CD14-positive monocyte (primary cell): ENCODE measurements around the gene TRIM56. TPM values are rescaled to one million over a fixed set of nuclear protein-coding genes. Genes with fewer than 3 reads are reported as not detected.
A peak's percentile ranks its signal among the peaks of the same experiment; 100 is the strongest.

Source experiments
- DNase-seq, 3 donors: peaks; one replicate each; pipeline ENCODE4 v3.0.0-alpha.2; 2011 to 2022
- H2AFZ ChIP-seq: 2 replicates; pipeline ENCODE4 v1.6.0; 2012; ENCODE audit warnings: mild to moderate bottlenecking, low read depth, low read length, inconsistent platforms; ENCODE audit not compliant: insufficient read depth, poor library complexity, severe bottlenecking
- H3K27ac ChIP-seq, 2 donors: 1 replicate in 1 of 2; 2 replicates in 1 of 2; pipeline ENCODE4 v1.5.1; 2012 to 2013; ENCODE audit warnings: low read length in 2 of 2, control low read depth in 1 of 2, inconsistent platforms in 1 of 2, low read depth in 1 of 2, mild to moderate bottlenecking in 1 of 2
- H3K27me3 ChIP-seq, 2 donors: one replicate each; pipeline versions ENCODE4 v1.6.0 to v1.6.1; 2011 to 2013; ENCODE audit warnings: low read length in 2 of 2; ENCODE audit not compliant: control insufficient read depth in 2 of 2, insufficient read depth in 2 of 2
- H3K36me3 ChIP-seq, 2 donors: replicated peaks in 1 of 2; 1 replicate in 1 of 2; 2 replicates in 1 of 2; pipeline versions ENCODE4 v1.5.1 to v1.6.1; 2012 to 2013; ENCODE audit warnings: low read length in 2 of 2, control low read depth in 1 of 2, inconsistent platforms in 1 of 2, mild to moderate bottlenecking in 1 of 2; ENCODE audit not compliant: insufficient read depth in 2 of 2, control insufficient read depth in 1 of 2
- H3K4me1 ChIP-seq, 2 donors: 1 replicate in 1 of 2; 2 replicates in 1 of 2; pipeline versions ENCODE4 v1.5.1 to v1.6.1; 2012 to 2013; ENCODE audit warnings: low read length in 2 of 2, control low read depth in 1 of 2, inconsistent platforms in 1 of 2, mild to moderate bottlenecking in 1 of 2, moderate library complexity in 1 of 2; ENCODE audit not compliant: insufficient read depth in 2 of 2, control insufficient read depth in 1 of 2
- H3K4me2 ChIP-seq: replicated peaks from 2 replicates; pipeline ENCODE3; 2012; ENCODE audit warnings: low read length, moderate library complexity, mild to moderate bottlenecking; ENCODE audit not compliant: poor library complexity, severe bottlenecking; ENCODE audit errors: extremely low read depth
- H3K4me3 ChIP-seq, 3 experiments: fragments of 200-600 bp in 1 of 3; sonication (generic) in 1 of 3; replicated peaks in 1 of 3; 1 replicate in 2 of 3; 2 replicates in 1 of 3; pipeline ENCODE4 v1.5.1; 2011 to 2013; ENCODE audit warnings: low read length in 3 of 3, mild to moderate bottlenecking in 3 of 3, control low read depth in 2 of 3, low read depth in 2 of 3, inconsistent platforms in 1 of 3, moderate library complexity in 1 of 3
- H3K79me2 ChIP-seq: 2 replicates; pipeline ENCODE4 v1.6.0; 2012; ENCODE audit warnings: mild to moderate bottlenecking, control low read depth, inconsistent platforms, low read length, moderate library complexity; ENCODE audit not compliant: insufficient read depth
- H3K9ac ChIP-seq: 2 replicates; pipeline ENCODE4 v1.6.0; 2017; ENCODE audit warnings: low read length, mild to moderate bottlenecking; ENCODE audit not compliant: insufficient read depth, poor library complexity, severe bottlenecking
- H3K9me3 ChIP-seq, 2 donors: replicated peaks in 1 of 2; 1 replicate in 1 of 2; 2 replicates in 1 of 2; pipeline versions ENCODE4 v1.5.1 to v1.6.1; 2012 to 2013; ENCODE audit warnings: low read length in 2 of 2, control low read depth in 1 of 2; ENCODE audit not compliant: control insufficient read depth in 1 of 2, insufficient read depth in 1 of 2
- H4K20me1 ChIP-seq: 2 replicates; pipeline ENCODE4 v1.6.0; 2012; ENCODE audit warnings: mild to moderate bottlenecking, low read length, control low read depth, moderate library complexity; ENCODE audit not compliant: insufficient read depth
- H3K27ac Mint-ChIP-seq, 7 donors: one replicate each; pipeline ENCODE4 v1.8.0; 2020; ENCODE audit warnings: mild to moderate bottlenecking in 7 of 7, mixed read lengths in 7 of 7, moderate library complexity in 6 of 7, inconsistent platforms in 2 of 7
- H3K27me3 Mint-ChIP-seq, 3 donors: one replicate each; pipeline ENCODE4 v1.8.0; 2021 to 2022; ENCODE audit warnings: low read depth in 3 of 3, mild to moderate bottlenecking in 3 of 3, mixed read lengths in 3 of 3, moderate library complexity in 3 of 3, inconsistent platforms in 1 of 3
- H3K36me3 Mint-ChIP-seq, 2 donors: one replicate each; pipeline ENCODE4 v1.8.0; 2020; ENCODE audit warnings: mixed read lengths in 2 of 2, inconsistent platforms in 1 of 2, mild to moderate bottlenecking in 1 of 2
- H3K4me1 Mint-ChIP-seq: one replicate; pipeline ENCODE4 v1.8.0; 2020; ENCODE audit warnings: mild to moderate bottlenecking, mixed read lengths
- H3K4me3 Mint-ChIP-seq, 2 donors: one replicate each; pipeline ENCODE4 v1.8.0; 2020; ENCODE audit warnings: mild to moderate bottlenecking in 2 of 2, mixed read lengths in 2 of 2, moderate library complexity in 1 of 2
- H3K9me3 Mint-ChIP-seq, 7 donors: one replicate each; pipeline ENCODE4 v1.8.0; 2020 to 2022; ENCODE audit warnings: mixed read lengths in 7 of 7, mild to moderate bottlenecking in 6 of 7, moderate library complexity in 6 of 7, inconsistent platforms in 2 of 7
- CTCF ChIP-seq: fragments of 200-600 bp; IDR thresholded peaks from one replicate; pipeline ENCODE4 v1.8.0; 2022; ENCODE audit warnings: antibody characterized with exemption, mild to moderate bottlenecking
- WGBS: methylation state at CpG from one replicate; pipeline ENCODE4 v1.1.5; 2013; ENCODE audit warnings: missing lambda C conversion rate; ENCODE audit not compliant: insufficient coverage; 5-methylcytosine and 5-hydroxymethylcytosine counted together
- intact Hi-C, 2 donors: fragments of 100-400 bp; cut with micrococcal nuclease; formaldehyde crosslinking; loops; one replicate each; pipeline versions ENCODE4 v1.15.0 to v1.15.1; 2023
- polyA plus RNA-seq, 3 donors: library from polyadenylated mRNA; depleted of rRNA in 1 of 3; unstranded in 2 of 3; stranded (reverse) in 1 of 3; fragments of 300-500 nt in 2 of 3; fragments of >200 nt in 1 of 3; fragmentation: Illumina TruSeq in 2 of 3; gene quantifications; 1 replicate in 2 of 3; 2 replicates in 1 of 3; pipeline ENCODE4 v1.2.3, GENCODE V29; 2012 to 2021

The TRIM56 gene
- polyA plus RNA-seq, 3 donors = 0.66 to 9.4 (median 1.2) TPM

DNA sequence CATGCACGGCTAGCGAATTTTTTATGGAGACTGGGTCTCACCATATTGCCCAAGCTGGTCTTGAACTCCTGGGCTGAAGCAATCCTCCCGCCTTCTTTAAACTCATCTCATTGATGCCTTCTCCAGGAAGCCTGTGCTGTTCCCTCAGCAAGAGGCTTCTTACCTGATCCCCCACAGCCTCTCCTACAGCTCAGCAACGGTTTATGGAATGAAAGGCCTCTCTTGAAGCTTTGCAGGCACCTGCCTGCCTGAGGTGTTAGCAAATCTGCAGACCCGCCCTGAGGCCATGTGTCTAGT, 468 bp upstream of the TRIM56 start:
- Histone ChIP-seq H3K9ac (peak overlapping the region; percentile 97), H3K4me3 (peak overlapping the region; percentile 80 to 98 (median 91)), H3K9me3 (no peaks in the 10 kb centered on the region), H4K20me1 (peaks cover 33% of the 10 kb centered on the region), H3K27me3 (no peaks in the 10 kb centered on the region), H3K4me1 (peaks cover 13 to 21% of the 10 kb centered on the region in 2 donors), H3K79me2 (peaks cover 47% of the 10 kb centered on the region), H3K36me3 (peaks cover 24 to 33% of the 10 kb centered on the region in 2 donors), H2AFZ (peak overlapping the region; percentile 86), H3K4me2 (peak overlapping the region; percentile 84), H3K27ac (peak overlapping the region; percentile 82 to 98)
- intact Hi-C loops = loop anchor here in 1 of 2 donors (10.0 kb wide), 1 partner anchor 170 kb away; no protein-coding TSS in a partner anchor
- Mint-ChIP-seq H3K9me3 (peaks cover 0 to 4% (median 2%) of the 10 kb centered on the region in 7 donors), H3K27ac (peak overlapping the region; percentile 95 to 99 (median 98)), H3K36me3 (peaks cover 26 to 29% of the 10 kb centered on the region in 2 donors), H3K4me1 (peaks cover 27% of the 10 kb centered on the region), H3K27me3 (peaks cover 0 to 4% (median 0%) of the 10 kb centered on the region in 3 donors), H3K4me3 (peak overlapping the region; percentile 92 to 94)
- TF ChIP-seq CTCF = no peak
- 5% methylated on average over 2 of the region's 5 CpGs for WGBS
- no peak for DNase-seq

- Mint-ChIP-seq H3K36me3 (peaks cover 45 to 51% of the 10 kb centered on the region in 2 donors), H3K27ac (peak overlapping the region in 1 of 7 donors; percentile 69), H3K27me3 (no peaks in the 10 kb centered on the region), H3K4me3 (no peak overlapping the region), H3K9me3 (peaks cover 0 to 3% (median 1%) of the 10 kb centered on the region in 7 donors), H3K4me1 (peaks cover 23% of the 10 kb centered on the region)
- no peaks in the 10 kb centered on the region for H3K9me3 ChIP-seq
- no peaks in the 10 kb centered on the region for H3K27me3 ChIP-seq
- peaks cover 49% of the 10 kb centered on the region for H4K20me1 ChIP-seq
- H3K79me2 ChIP-seq = peaks cover 56% of the 10 kb centered on the region
- H3K27ac ChIP-seq = peak overlapping the region in 1 of 2 donors; percentile 59
- no peak overlapping the region for H3K4me2 ChIP-seq
- intact Hi-C loops = loop anchor here in 1 of 2 donors (10.0 kb wide), 1 partner anchor 167 kb away; no protein-coding TSS in a partner anchor
- H3K4me3 ChIP-seq = no peak overlapping the region
- no peak overlapping the region for H3K9ac ChIP-seq
- DNase-seq = no peak
- H2AFZ ChIP-seq = no peak overlapping the region
- WGBS = 97% methylated on average over 42 of the region's 45 CpGs
- peaks cover 13 to 21% of the 10 kb centered on the region in 2 donors for H3K4me1 ChIP-seq
- peaks cover 31 to 47% of the 10 kb centered on the region in 2 donors for H3K36me3 ChIP-seq
- no peak for TF ChIP-seq CTCF
Observed at GRCh38 chr7:101087334-101088068, 2.2 kb downstream of the TRIM56 start.
